Occipital lobe (tissue), 2 donors: ENCODE results near the gene F7. TPM values are rescaled to one million over a fixed set of nuclear protein-coding genes. Genes with fewer than 3 reads are reported as not detected.
"Not testable (repeated sequence)": the region's sequence is repeated elsewhere in the genome, so short reads cannot be mapped to it uniquely, and the experiment has no call there.

ENCODE experiments used
- DNase-seq: peaks from one replicate; lab custom pipeline; 2025; lab: John Stamatoyannopoulos, UW
- total RNA-seq: library from RNA; depleted of rRNA; stranded (reverse); fragments of >200 nt; gene quantifications from one replicate; pipeline ENCODE4 v1.2.3, GENCODE V29; 2014

The F7 gene
- total RNA-seq, 1 donor from 2014 or later, result 0.16 TPM

GRCh38 chr13:113102302-113102701 is 3.3 kb upstream of the F7 start:
- not testable (repeated sequence) for DNase-seq

GRCh38 chr13:113102727-113103126 is 2.9 kb upstream of the F7 start:
- DNase-seq, result no peak

DNA sequence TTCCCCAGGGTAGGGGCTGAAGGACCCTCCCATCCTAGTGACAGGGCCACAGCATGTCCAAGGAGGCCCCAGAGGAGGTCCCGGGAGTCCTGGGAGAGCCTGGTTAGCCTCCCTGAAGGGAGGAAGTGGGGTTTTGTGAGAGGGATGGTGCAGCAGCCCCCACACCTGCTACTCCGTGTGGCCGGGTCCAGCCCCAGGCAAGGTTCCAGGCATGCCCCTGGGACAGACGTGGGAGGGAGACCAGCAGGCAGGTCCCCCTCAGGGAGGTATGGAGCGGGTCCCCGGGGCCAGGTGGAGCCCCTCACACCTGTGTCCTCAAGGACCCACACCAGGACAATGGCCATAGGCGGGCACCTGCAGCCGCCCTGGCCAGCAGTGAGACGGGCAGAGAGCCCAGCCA is 1.9 kb upstream of the F7 start:
- no peak for DNase-seq

- no peak for DNase-seq
Measured at GRCh38 chr13:113105921-113106452, 396 bp downstream of the F7 start.

- DNase-seq, result no peak
Measured at GRCh38 chr13:113106711-113107351, 1.2 kb downstream of the F7 start.

DNA sequence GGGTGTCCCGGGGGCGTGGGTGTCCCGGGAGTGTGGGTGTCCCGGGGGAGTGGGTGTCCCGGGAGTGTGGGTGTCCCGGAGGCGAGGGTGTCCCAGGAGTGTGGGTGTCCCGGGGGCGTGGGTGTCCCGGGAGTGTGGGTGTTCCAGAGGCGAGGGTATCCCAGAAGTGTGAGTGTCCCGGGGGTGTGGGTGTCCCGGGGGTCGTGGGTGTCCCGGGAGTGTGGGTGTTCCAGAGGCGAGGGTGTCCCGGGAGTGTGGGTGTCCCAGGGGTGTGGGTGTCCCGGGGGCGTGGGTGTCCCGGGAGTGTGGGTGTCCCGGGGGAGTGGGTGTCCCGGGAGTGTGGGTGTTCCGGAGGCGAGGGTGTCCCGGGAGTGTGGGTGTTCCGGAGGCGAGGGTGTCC is 2.9 kb downstream of the F7 start:
- not testable (repeated sequence) for DNase-seq

- no peak for DNase-seq
Measured at GRCh38 chr13:113109151-113110047, 3.8 kb downstream of the F7 start.

GRCh38 chr13:113110048-113110851 is 4.7 kb downstream of the F7 start:
- no peak for DNase-seq

DNA sequence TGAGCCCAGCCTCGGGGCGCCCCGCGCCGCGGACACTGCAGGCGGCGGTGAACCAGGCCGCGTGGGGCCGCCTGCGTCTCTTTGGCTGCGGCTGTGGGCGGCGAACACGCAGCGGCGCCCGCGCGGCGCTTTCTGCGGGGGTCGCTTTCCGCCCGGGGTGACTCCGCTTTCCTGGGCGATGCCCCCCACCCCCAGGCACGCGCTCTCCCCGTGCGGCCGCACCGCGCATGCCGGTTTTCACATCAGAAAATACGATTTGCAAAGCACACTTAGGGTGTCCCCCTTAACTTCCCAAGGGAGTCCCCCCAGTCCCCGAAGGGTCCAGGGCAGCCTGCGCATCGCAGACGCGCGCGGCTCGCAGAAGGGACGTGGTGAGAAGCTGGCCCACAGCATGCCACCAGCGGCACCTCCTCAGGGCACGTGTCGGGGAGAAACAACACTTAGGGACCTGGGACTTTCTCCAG is 5.3 kb downstream of the F7 start:
- no peak for DNase-seq

DNA sequence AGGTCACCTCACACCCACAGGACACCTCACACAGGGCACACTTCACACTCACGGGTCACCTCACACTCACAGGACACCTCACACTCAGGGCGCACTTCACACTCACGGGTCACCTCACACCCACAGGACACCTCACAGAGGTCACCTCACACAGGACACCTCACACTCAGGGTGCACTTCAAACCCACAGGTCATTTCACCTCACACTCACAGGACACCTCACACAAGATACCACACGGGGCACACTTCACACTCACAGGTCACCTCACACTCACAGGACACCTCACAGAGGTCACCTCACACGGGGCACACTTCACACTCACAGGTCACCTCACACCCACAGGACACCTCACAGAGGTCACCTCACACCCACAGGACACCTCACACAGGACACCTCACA is 6.2 kb downstream of the F7 start:
- DNase-seq, result not testable (repeated sequence)

DNA sequence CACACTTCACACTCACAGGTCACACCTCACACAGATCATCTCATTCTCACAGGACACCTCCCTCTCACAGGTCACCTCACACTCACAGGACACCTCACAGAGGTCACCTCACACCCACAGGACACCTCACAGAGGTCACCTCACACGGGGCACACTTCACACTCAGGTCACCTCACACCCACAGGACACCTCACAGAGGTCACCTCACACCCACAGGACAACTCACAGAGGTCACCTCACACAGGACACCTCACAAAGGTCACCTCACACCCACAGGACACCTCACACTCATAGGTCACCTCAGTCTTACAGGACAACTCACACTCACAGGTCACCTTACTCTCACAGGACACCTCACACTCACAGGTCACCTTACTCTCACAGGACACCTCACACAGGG is 6.9 kb downstream of the F7 start:
- not testable (repeated sequence) for DNase-seq

- DNase-seq, result no peak
Measured at GRCh38 chr13:113112893-113113845, 7.6 kb downstream of the F7 start.

GRCh38 chr13:113113846-113114271 is 8.3 kb downstream of the F7 start:
- no peak for DNase-seq

DNA sequence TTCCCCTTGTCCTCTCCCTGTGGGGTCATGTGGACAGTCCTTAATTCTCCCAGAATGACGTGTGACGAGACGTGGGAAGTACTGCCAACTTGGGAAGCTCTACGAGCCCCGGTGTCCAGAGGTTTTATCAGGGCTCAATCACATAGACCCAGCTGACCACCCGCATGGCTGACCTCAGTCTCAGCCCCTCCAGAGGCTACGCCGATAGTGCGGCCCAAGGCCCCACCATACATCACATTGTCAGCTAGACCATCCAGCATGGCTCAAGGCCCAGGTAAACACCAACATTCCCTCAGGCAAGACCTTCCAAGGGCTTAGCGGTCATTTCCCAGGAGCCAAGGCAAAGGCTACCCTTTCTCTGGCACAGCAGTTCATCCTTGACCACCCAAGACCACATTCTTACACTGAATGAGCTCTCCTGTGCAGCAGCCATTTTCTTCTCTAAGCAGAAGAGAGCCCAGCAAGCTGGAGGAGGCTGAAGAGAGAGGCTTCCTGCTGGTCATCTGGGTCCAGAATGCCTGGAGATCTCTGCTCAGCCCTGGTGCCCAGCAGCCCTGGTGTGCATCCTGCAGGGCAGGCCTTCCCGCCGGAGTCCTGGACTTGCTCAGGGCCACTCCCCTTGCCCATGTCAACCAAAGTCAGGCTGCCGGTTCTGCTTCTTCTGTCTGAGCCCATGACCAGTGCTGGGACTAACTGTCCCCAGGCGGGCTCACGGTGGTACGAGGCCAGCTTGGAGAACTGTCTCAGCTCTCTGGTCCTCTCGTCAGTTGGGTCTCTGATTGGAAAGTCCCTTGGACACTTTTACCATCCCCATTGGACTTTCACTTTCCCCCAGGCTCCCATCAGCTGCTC is 9.1 kb downstream of the F7 start:
- DNase-seq, result no peak

- no peak for DNase-seq
Measured at GRCh38 chr13:113115363-113116205, 10.0 kb downstream of the F7 start.

GRCh38 chr13:113116206-113116800 is 10.7 kb downstream of the F7 start:
- DNase-seq, result no peak

DNA sequence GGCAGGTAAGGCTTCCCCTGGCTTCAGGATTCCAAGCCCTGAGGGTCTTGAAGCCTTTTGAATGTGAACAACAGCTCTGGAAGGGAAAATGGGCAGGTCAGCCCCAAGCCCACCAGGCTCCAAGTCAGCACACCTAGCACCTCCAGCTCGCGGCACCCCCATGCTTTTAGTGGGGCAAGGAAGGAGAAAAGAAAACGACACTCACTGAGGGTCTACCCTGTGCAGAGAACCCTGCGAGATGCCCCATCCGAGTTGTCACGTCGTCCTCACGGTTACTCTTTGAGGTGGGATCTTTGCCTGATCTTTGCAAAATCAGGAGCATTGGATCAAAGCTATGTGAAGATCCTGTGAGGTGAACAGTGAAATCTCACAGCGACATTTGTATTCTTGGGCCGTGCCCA is 11.3 kb downstream of the F7 start:
- no peak for DNase-seq

DNA sequence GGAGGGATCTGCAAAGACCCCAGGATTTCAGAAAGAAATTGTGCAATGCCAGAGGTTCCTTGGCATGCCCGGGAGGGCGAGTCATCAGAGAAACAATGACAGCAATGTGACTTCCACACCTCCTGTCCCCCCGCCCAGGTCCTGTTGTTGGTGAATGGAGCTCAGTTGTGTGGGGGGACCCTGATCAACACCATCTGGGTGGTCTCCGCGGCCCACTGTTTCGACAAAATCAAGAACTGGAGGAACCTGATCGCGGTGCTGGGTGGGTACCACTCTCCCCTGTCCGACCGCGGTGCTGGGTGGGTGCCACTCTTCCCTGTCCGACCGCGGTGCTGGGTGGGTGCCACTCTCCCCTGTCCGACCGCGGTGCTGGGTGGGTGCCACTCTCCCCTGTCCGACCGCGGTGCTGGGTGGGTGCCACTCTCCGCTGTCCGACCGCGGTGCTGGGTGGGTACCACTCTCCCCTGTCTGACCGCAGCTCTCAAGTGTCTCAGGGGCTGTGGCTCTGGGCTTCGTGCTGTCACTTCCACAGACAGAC is 11.8 kb downstream of the F7 start:
- no peak for DNase-seq
